NCI-H510A (cell line): ENCODE measurements around the gene HOXB3.

Experiments used
- DNase-seq: peaks from one replicate; lab custom pipeline; 2025; lab: John Stamatoyannopoulos, UW

HOXB3 gene

DNA sequence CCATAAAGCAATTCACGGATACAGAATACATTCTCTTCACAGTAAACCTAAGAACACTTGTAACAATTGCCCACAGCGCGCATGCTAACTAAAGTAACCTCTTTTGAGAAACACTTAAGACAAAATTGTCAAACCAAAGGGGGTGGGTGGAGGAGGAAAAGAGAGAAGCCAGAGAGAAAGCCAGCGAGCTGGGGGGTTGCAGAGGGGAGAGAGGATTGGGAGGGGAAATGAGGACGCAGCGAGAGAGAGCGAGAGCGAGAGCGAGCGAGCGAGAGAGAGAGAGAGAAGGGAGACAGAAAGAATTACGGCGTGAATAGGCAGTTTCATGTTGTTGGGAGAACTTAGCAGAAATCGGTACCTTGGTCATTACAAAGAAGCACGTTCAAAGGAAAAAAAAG is 22.4 kb upstream of the HOXB3 start:
- no peak for DNase-seq

DNA sequence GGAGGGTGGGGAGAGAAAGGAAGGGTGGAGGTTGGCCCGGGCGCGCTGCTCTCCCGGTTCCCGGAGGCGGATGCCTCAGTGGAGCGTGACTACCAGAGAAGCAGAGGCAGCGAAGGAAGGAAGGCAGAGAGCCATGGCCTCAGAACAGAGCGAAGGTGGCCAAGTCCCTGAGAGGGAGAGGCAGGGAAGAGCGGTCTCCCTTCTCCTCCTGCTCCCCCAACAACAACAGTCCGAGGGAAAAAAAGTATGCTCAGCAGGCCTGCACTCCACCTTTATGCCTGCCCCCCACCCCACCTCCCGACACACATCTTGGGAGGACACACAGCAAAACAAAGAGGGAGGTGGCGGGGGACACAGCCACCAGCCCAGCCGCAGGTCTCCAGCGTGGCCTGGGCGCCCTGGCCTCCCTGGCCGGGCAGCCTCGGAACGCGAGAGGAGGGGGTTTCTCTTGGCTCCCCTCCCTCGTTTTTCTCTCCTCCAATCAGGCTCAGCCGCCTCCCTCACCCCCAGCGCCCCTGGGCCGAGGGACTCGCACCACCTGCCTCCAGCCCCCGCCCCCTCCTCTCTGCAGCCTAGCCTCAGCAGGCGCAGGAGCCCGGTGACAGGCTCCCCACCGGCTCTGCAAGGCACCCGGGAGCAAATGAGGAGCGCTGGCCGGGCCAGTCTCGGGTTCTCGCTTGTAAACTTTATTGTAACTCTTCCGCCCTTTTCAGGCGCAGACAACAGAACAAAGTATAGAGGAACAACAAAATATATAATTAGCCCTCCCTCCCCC is 21.8 kb upstream of the HOXB3 start:
- peak; percentile 90 for DNase-seq

DNA sequence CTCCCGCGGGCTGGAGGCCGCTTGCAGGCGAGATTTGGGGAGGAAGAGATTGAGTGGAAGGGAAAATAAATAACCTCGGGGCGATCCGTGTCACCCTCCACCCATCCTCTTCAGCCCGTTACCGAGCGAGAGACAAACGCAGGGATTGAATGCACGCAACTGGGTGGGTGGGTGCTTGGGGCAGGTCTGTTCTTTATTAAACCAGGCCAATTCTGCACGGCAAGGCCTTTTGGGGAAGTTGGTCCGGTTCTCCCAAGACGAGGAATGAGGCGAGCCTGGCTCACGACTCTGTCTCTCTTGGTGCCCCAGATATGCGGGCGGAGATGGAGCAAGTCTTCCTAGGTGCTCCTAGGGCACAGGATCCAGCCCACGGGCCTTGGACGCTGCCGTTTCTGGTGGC is 21.2 kb upstream of the HOXB3 start:
- peak; percentile 43 for DNase-seq

DNA sequence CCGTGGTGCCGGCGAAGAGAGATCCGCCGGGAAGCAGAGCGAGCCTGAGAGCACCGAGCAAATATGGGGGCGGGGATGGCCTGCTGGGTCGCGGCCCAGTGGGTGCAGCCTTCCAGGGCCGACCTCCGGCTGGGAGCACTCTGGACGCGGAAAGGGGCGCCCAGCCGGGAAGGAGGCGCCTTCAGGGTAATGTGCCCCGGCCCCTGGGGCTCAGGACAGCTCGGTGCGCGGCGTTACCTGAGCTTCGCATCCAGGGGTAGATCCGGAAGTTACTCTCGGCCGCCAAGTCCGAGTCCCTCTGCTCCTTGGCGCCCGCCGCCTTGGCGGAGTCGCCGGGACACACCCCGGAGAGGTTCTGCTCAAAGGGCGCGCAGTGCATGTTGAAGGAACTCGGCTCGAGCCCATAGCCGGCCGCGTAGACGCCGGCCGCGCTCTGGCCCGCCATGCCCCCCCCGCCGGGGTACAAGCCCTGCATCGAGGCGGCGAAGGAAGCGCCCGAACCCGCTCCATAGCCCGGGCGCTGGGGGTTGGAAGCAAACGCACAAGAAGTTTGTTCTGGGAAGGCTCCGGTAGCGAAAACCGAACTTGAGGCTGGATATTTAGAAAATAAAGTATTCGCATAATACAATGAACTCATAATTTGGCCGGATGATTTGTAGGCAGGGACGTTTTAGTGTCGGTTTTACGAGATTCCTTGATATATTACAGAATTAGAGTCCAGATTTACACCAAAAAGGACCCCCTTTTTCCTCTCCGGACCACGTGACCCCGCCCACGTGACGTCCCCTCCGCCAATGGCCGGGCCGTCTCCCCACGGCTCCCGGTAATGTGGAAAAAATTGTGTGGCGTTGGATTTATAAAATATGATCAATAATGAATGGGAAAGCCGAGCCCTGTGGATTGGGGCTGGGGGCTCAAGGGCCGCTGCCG is 20.5 kb upstream of the HOXB3 start, which contains the start of gene HOXB7:
Gene HOXB7, minus strand, starts transcription at position 736 of the 930 bp plus-strand sequence. Its CDS starts 99 bp downstream, at position 637.
- peak; percentile 84 for DNase-seq

DNA sequence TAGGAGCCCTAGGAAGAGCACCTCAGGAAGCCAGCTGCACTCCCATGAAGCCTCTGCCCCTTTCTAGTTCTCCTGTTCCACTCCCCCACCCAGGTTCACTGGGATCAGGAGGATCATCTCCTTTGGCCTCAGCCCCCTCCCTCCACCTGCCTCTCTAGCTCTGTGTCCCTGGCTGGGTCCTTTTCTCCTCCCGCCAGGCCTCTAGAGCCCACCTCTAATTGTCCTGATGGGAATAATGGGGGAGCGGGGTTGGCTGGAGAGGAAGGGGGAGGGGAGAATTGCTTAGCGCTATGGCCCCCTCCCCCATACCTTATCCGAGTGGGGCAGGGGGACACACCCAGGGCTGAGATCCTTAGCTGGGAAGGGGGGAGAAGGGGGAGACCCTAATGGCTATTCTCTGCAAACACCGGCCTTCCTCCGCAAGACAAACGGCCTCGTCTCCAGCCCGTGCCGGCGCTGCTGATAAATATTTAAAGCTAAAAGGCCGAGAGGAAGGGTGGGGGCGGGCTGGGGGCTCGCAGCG is 19.8 kb upstream of the HOXB3 start:
- DNase-seq = no peak

DNA sequence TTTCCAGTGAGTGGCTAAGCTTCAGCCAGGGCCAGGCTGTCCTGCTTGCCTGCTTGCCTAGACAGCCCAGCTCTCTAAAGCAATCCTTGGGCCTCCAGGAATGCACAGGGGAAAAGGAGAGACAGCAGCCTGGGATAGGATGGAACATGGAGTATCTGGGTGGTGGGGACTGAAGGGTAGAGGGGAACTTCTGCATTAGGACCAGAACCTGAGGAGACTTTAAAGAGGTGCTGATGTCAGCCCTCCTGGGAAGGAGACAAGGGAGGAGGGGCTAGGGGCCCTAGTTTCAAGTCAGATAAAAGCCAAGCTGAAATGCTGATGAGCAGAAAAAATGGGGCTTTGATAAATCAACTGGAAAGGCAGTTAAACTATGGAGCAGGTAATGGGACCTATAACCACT is 19.0 kb upstream of the HOXB3 start:
- no peak for DNase-seq

DNA sequence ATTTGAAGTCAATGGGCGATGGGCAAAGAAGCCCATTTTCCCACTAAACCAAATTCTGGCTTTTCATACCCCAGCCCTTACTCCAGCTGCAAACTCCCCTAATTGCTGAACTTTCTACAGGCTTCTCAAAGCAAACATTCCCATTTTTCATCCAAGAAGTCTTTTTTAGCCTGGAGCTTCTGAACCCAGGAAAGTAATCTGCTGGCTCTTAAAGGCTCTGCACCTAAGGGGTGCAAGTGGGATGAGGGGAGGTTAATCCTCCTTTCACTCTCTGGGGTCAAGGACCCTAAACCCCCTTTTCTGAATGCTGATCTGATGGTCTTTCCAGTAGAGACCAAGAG is 18.4 kb upstream of the HOXB3 start:
- DNase-seq = no peak

DNA sequence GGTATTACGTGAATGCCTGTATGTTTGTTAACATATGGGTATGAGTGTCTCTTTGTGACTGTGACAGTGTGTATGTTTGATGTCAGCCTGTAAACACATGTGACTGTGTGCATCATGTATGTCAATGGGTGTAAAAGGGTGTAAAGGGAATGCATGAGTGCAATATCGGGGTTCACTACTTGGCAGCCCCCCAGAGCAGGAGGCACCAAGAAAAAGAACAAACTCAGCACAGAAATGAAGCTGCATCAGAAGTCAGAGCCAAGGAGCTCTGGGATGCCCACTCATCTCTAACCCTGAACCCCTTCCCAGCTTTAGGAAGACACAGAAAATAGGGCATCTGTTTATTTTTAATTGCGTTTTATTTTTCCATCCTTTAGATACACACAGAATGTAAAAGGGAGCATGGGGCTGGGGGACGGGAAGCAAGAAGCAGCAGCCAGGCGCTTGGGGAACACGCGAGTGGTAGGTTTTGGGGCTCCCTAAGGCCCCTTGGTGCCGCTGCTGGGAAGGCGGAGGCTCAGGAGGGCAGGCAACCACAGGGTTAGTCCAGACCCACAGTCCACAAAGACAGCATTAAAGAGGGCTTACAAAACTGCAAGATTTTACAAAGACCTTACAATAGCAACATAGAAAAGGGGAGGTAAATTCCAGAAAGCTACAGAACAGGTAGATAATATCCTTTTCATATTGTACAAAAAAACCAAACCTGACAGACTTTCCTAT is 17.0 kb upstream of the HOXB3 start:
- no peak for DNase-seq

DNA sequence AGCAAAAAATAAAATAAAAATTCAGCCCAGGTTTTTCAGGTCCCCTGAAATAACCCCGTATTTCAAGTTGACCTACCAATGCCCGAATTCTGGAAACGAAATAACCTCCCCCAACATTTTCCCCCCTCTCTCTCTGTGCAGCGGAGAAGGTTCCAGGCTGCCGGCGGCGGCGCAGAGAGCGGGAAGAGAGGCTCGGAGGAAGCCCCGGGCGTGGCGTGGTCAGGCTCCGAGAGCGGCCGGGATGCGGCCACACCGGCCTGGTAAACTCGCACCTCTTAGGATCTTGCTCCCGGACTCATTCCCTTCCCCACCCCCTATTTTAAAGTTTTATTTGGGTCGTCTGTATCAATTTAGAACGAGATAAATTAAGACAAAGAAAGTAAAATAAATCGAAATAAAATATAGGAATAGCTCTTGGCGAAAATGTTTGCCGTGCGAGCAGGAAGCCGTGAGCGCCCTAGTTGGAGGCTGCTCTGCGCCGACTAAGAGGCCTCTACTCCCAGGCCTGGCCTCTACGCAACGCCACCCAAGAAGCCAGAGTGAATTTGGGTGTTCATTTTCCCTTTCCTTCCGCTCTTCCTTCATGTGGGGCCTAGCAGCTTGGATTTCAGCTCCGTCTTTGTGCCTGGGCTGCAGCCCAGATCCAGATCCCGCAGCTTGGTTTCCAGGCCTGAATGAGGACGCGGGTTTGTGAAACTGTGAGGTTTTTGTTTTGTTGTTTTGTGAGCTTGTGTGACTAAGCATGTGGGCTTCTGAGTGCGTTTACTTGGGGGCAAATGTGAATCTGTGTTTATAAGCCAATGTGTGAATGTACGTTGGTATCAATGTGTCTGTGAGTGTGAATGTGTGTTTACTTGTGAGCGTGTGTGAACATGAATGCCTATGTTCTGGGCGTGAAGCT is 16.2 kb upstream of the HOXB3 start:
- no peak for DNase-seq

DNA sequence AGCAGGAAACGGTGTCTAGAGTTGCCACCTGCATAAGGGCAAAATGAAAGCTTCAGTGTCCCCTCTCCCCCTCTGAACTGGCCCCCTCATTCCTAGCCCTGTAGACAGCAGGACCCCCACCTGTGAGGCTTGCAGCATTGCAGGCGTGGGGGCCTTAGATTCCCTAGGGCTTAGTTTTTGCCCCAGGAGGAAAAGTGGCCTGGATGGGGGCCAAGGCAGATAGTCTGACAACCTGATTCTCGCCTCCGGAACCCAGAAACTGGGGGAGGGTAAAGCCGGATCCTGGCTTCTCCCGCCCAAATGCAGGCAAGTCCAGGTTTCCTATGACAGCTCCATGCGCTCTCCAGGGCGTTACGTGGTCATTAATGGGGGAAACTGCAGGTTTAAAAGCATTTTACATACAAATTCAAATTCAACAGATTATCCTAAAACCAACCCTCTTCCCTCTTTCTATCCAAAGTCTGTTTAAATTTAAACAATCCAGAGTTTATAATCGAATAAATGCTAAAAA is 15.4 kb upstream of the HOXB3 start:
- no peak for DNase-seq

DNA sequence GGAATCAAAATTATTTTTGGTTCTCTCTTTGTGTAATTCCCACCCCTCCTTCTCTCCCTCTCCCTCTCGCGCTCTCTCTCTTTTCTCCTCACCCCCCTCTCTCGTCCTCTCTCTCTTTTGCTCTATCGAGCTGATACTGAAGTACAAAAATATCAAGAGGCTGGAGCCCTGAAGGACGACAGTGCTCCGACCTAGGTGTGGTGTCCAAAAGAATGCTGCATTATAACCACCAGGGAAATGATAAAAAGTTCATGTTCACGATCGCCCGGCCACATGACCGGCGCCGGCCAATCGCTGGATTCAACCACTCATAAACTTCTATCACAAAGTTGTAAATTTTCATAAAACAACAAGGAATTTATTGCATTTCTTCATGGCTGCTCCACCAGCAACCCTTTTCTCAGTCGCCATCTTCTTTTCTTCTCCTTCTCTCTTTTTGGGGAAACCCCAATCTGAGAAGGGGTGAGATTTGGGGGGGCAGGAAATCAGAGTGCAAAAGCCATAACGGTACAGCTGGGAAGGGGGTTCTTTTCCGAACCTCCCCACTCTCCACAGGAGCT is 14.8 kb upstream of the HOXB3 start, which contains the start of gene HOXB6:
Gene HOXB6, minus strand, starts transcription at position 217 of the 560 bp plus-strand sequence. CDS start 6,836 bp downstream, outside the sequence.
- DNase-seq = no peak

DNA sequence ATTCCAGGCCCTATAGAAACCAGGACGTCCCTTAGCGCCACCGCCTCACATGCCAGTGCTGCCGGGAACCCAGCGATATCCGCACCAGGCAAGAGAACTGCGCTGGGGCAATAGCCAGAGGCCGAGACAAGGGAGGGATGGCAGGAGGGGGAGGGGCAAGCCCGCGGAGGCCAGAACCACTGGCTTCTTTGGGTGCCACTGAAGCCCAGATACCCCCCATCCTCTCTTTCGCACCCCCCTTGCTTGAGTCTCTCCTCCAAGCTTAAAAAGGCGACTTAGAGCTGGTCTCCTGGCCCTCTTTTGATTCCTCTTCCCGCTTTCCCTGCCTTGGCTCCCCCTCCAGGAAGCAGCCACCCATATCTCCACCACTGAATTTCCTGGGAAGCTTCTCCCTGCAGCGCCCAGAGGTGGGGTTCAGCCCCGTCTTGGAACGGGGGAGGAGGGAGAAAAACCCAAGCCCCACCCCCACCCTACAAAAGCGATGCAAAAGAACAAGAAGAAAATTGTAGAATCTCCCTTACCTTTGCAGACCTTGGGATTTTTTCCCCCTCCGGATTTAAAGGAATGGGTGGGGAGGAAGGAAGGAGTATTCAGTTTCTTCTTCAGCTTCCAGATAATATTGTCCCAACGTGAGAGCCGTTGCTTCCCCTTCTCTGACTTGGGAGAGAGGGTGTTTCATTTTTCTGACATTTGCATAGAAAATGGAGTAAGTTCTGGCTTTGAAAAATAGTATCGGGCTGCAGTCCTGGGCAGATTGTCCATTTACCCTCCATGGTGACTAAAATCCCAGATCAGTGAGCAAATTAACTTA is 14.1 kb upstream of the HOXB3 start:
- no peak for DNase-seq

DNA sequence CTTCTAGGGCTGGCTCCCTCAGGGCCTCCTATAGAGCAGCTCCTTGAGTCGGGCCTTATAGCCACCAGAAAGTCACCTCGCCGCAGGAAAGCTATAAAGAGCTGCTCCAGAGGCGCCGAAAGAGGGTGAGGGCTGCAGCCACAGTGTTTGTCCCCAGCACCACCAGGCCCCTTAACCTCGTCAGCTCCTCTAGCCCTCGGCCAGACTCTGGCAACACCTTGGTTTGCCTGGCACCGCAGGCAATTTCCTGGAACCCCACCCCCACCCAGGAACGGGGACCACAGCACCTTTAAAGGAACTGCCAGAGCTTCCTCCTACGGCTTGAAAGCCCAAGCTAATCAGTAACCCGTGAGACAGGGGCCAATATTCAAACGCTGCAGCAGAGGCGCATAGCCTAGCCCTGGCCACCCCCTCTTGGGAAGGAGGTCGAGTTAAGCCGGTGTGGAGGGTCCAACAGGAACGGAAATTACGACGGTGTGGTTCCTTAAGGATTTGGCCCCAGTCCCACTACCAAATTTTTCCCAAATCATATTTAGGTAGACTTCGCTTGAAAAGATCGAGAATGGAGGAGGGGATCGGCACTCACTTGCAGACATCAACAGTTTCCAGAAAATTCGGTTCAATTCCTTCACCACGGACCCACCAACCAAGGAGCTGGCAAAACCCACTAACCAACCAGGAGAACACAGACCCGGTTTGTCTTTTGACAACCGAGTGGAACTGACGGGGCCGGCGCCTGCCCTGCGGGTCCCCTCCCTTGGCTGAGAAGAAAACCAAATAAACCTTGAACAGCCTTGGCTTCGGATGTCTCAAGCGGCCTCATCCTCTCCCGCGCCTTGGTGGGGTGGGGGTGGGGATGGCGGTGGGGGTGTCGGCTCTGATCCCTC is 11.7 kb upstream of the HOXB3 start:
- no peak for DNase-seq

DNA sequence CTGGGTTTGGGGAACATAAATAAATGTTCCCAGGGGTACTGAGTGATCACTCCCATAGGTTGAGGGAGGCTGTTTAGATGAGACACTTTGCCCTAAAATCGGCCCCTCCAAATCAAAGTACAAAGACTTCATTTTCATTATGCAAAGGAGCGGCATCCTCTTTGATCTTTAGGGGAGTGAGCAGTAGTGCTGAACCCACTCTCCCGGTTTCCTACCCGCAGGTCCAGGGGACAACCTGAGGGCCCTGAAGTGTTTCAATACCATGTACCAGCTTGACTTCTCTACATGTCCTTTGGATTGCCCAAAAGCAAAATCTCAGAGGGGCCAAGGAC is 11.1 kb upstream of the HOXB3 start:
- no peak for DNase-seq

DNA sequence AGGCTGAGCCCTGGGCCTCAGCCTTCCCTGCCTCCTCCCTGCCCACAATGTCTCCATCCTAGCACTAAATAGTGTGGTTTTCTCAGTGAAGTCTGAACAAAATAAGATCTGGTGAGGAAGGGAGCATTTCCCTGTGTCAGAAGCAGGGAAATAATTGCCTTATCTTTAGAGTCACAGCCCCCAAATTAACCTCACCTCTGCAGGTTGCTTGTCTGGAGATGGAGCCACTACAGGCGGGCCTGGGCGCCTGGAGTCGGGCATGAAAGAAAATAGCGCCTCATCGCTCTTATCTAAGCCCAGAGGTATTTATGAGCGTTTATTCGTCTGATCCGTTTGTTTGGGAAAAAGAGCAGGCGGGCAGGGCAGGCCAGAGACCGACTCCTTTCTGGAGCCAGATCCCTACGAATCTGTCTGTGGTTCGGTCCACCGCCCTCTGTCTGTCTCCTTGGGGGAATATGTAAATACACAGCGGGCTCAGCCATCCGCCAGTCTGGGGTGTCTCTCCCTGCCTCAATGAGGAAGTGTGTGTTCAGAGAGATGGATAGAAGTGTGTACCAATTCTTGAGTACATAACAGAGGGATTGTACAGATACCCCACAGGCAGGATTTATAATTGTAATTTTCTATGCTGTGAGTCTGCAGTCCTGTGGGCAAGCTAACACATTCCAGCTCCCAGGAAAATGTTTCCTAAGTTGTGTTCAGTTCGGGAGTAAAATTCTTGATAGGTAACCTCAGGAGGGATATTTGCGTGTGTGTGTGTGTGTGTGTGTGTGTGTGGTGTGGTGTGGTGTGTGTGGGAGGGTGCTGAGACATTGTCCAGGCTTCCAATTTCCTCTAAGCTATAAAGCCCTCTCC is 10.4 kb upstream of the HOXB3 start:
- no peak for DNase-seq

DNA sequence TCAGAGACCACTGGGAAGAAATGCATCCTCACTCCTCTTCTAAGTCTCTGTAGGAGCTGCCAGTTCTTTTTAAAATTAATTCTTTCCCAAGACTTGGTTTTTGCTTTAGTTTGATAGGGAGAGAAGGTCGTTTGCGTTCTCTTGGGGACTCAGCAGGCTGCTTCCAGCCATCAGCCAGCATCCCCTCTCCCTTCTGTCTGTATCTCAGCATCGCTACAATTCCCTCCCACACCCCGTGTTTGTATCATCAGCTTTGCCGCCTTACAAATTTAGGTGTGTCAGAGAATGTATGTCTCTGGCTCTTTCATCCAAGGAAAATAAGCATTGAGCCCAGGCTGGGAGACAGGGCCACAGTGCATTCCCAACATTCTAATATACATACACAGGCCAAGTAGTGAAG is 9.3 kb upstream of the HOXB3 start:
- DNase-seq = no peak

DNA sequence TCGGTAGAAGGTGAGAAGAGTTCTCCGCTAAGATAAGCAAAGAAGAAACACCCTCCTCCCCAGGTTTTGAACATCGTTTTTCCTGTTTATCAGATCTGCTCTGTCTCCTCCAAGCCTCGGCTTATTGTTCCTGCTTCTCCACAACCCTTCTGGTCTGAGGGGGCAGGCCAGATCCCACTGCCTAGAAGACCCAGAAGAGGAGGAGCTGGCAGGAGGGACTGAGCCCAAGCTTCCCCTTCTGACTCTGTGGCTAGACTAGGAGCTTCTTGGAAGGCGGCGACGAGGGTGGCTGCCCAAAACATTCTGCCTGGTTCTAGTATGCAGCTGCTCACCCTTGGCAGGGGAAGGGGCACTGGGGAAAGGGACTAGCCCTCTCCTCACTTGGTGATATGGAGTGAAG is 8.7 kb upstream of the HOXB3 start:
- no peak for DNase-seq
